ENCODE measurements around the gene SLC4A5.

GRCh38 chr2:74239346-74239745 lies 103.9 kb downstream of the SLC4A5 start:
- no peak for TF ChIP-seq CTCF (IDR thresholded peaks at IDR 0.05)
- no peak for TF ChIP-seq POLR2AphosphoS5 (IDR thresholded peaks at IDR 0.05)
- TF ChIP-seq POLR2A (IDR thresholded peaks at IDR 0.05) = no peak

Data from upper lobe of left lung (tissue), 4 donors.